CD4-positive, alpha-beta T cell (primary cell): ENCODE results near the gene CDYL2. TPM values are rescaled to one million over a fixed set of nuclear protein-coding genes. Genes with fewer than 3 reads are reported as not detected.

Experiments used
- ATAC-seq: fragments of 200-7000 bp; cut with Tn5 transposase; one replicate; pipeline ENCODE4 v1.10.0; 2022; ENCODE audit warnings: mild to moderate bottlenecking; ENCODE audit not compliant: poor library complexity
- CTCF ChIA-PET: fragments of 350-600 bp; sonication (Branson Sonifier 250); formaldehyde crosslinking; loops from one replicate; lab custom pipeline; 2021; ENCODE audit warnings: antibody characterized with exemption, inconsistent platforms; lab: Charles Lee
- POLR2A ChIA-PET: fragments of 350-600 bp; sonication (Branson Sonifier 250); formaldehyde crosslinking; loops from one replicate; lab custom pipeline; 2021; ENCODE audit warnings: antibody characterized with exemption, inconsistent platforms; lab: Charles Lee
- DNase-seq, 14 experiments: peaks; one replicate each; pipeline ENCODE4 v3.0.0-alpha.2; 2013 to 2020; ENCODE audit warnings: mixed read lengths in 2 of 14
- H3K27ac ChIP-seq, 2 donors: one replicate each; pipeline versions ENCODE4 v1.5.1 to v1.7.0; 2013; ENCODE audit warnings: low read length in 2 of 2, low read depth in 1 of 2, mild to moderate bottlenecking in 1 of 2
- H3K27me3 ChIP-seq, 2 experiments: 1 replicate in 1 of 2; 2 replicates in 1 of 2; pipeline versions ENCODE4 v1.6.1 to v1.7.0; 2013; ENCODE audit warnings: low read length in 2 of 2, control low read depth in 1 of 2, mild to moderate bottlenecking in 1 of 2, moderate library complexity in 1 of 2; ENCODE audit not compliant: insufficient read depth in 2 of 2, control insufficient read depth in 1 of 2
- H3K36me3 ChIP-seq: one replicate; pipeline ENCODE4 v1.6.1; 2013; ENCODE audit warnings: low read length, control low read depth; ENCODE audit not compliant: insufficient read depth
- H3K4me1 ChIP-seq: one replicate; pipeline ENCODE4 v1.6.1; 2013; ENCODE audit warnings: low read length, control low read depth; ENCODE audit not compliant: insufficient read depth
- H3K4me3 ChIP-seq: one replicate; pipeline ENCODE4 v1.5.1; 2013; ENCODE audit warnings: mild to moderate bottlenecking, low read length, moderate library complexity
- H3K9me3 ChIP-seq, 2 experiments: 1 replicate in 1 of 2; 2 replicates in 1 of 2; pipeline versions ENCODE4 v1.6.1 to v1.7.0; 2013; ENCODE audit warnings: low read length in 2 of 2, mild to moderate bottlenecking in 2 of 2, control low read depth in 1 of 2, moderate library complexity in 1 of 2; ENCODE audit not compliant: control insufficient read depth in 1 of 2, insufficient read depth in 1 of 2
- H3K27ac Mint-ChIP-seq: one replicate; pipeline ENCODE4 v1.8.0; 2020; ENCODE audit warnings: mixed read lengths
- H3K27me3 Mint-ChIP-seq: one replicate; pipeline ENCODE4 v1.8.0; 2021; ENCODE audit warnings: mixed read lengths
- H3K36me3 Mint-ChIP-seq: one replicate; pipeline ENCODE4 v1.8.0; 2021; ENCODE audit warnings: low read depth, mixed read lengths
- H3K4me1 Mint-ChIP-seq: one replicate; pipeline ENCODE4 v1.8.0; 2021; ENCODE audit warnings: low read depth, mixed read lengths
- H3K4me3 Mint-ChIP-seq: one replicate; pipeline ENCODE4 v1.8.0; 2020; ENCODE audit warnings: mild to moderate bottlenecking, mixed read lengths
- H3K9me3 Mint-ChIP-seq: one replicate; pipeline ENCODE4 v1.8.0; 2020; ENCODE audit warnings: mixed read lengths
- intact Hi-C, 2 experiments: fragments of 100-400 bp; cut with DNase I in 1 of 2; cut with micrococcal nuclease in 1 of 2; formaldehyde crosslinking; loops; one replicate each; pipeline versions ENCODE4 v1.15.1 to v1.9.0; 2023 to 2025; cut with DNase I, micrococcal nuclease
- polyA plus RNA-seq, 2 donors: library from polyadenylated mRNA; unstranded; fragments of 120-200 nt; gene quantifications; one replicate each; pipeline ENCODE4 v1.2.1, GENCODE V29; 2013
- total RNA-seq, 174 experiments: library from RNA in 2 of 174; stranded (reverse) in 2 of 174; gene quantifications; one replicate each; pipeline ENCODE4 v1.2.3 and lab custom pipeline; 2021 to 2026
- TF ChIP-seq, protein P1 (sequence below): fragments of 200-600 bp; IDR thresholded peaks from one replicate; pipeline ENCODE4 v1.8.0; 2022; ENCODE audit warnings: antibody characterized with exemption, mild to moderate bottlenecking

CDYL2 gene, protein sequence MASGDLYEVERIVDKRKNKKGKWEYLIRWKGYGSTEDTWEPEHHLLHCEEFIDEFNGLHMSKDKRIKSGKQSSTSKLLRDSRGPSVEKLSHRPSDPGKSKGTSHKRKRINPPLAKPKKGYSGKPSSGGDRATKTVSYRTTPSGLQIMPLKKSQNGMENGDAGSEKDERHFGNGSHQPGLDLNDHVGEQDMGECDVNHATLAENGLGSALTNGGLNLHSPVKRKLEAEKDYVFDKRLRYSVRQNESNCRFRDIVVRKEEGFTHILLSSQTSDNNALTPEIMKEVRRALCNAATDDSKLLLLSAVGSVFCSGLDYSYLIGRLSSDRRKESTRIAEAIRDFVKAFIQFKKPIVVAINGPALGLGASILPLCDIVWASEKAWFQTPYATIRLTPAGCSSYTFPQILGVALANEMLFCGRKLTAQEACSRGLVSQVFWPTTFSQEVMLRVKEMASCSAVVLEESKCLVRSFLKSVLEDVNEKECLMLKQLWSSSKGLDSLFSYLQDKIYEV
- 10 to 100 TPM; 14.3 to 15.8 TPM for total RNA-seq
- 4.5 TPM for polyA plus RNA-seq (2013, experiment 1 of 2)
- 5.0 TPM for polyA plus RNA-seq (2013, experiment 2 of 2)
- total RNA-seq (lab: John Stamatoyannopoulos, UW) = 17.2 to 112 (median 47.0) reads per million in 172 experiments

DNA sequence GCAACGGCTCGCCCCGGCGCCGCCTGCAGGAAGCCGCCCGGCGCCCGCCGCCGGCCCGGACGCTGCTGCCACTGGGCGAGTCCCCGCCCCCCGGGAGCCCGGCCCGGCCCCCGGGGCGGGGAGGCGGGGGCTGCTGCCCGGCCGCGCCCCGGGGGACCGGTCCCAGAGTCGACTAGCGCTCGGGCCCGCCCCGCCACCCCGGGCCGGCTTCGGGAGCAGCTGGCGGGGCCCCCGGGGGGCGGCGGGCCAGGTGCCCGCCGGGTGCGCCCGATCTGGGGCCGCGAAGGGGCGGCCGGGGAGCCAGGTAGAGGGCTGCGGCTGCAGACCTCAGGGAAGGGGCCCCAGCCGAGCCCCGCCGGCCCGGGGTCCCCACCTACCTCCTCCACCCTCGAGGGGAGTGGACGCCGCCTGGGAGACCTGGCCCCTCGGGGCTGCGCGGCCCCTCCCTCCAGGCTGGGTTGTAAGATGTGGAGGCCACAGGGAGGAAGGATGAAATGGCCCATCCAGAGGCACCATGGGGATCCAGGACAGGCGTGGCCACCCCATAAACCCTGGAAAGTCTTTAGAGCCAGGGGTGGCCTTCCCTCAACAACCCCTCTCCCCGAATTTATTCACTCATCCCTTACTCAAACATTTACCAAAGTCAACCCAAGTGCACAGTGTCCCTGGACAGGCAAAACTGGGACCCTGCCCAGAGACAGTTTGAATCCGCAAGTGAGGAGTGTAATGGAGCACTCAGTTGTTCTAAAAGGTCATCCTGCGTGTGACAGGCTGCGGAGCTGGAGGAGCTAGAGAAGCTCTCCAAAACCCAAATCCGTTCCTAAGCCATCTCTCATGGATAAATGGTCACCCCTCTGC lies at the start of gene CDYL2:
Gene CDYL2 (minus strand): TSS at position 73 of the 858 bp plus-strand sequence. CDS start 425 bp downstream, outside the sequence.
- intact Hi-C loops = loop anchor here in 1 of 2 experiments (5.0 to 10.0 kb wide), 3 partner anchors 200 to 290 kb away; partner anchors contain the start of genes CENPN, CMC2, DYNLRB2 and GCSH
- H3K27ac Mint-ChIP-seq = peak within 1 kb of the TSS; percentile 71
- H3K27me3 ChIP-seq = no peaks in the 10 kb centered on the region
- no peaks in the 10 kb centered on the region for H3K9me3 Mint-ChIP-seq
- peak within 1 kb of the TSS; percentile 96 for H3K4me3 Mint-ChIP-seq
- H3K27ac ChIP-seq = no peak within 1 kb of the TSS
- H3K4me3 ChIP-seq = peak within 1 kb of the TSS; percentile 57
- TF ChIP-seq, protein P1, sequence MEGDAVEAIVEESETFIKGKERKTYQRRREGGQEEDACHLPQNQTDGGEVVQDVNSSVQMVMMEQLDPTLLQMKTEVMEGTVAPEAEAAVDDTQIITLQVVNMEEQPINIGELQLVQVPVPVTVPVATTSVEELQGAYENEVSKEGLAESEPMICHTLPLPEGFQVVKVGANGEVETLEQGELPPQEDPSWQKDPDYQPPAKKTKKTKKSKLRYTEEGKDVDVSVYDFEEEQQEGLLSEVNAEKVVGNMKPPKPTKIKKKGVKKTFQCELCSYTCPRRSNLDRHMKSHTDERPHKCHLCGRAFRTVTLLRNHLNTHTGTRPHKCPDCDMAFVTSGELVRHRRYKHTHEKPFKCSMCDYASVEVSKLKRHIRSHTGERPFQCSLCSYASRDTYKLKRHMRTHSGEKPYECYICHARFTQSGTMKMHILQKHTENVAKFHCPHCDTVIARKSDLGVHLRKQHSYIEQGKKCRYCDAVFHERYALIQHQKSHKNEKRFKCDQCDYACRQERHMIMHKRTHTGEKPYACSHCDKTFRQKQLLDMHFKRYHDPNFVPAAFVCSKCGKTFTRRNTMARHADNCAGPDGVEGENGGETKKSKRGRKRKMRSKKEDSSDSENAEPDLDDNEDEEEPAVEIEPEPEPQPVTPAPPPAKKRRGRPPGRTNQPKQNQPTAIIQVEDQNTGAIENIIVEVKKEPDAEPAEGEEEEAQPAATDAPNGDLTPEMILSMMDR = no peak
- DNase-seq = peak in 11 of 14 experiments; percentile 10 to 76 (median 53)
- H3K4me1 ChIP-seq = peaks cover 20% of the 10 kb centered on the region
- H3K36me3 Mint-ChIP-seq = no peaks in the 10 kb centered on the region
- peaks cover 16% of the 10 kb centered on the region for H3K4me1 Mint-ChIP-seq
- no peaks in the 10 kb centered on the region for H3K27me3 Mint-ChIP-seq
- no peaks in the 10 kb centered on the region for H3K9me3 ChIP-seq
- ChIA-PET CTCF (no interaction called here), POLR2A (no interaction called here)
- no peaks in the 10 kb centered on the region for H3K36me3 ChIP-seq
- ATAC-seq = peak; percentile 45

DNA sequence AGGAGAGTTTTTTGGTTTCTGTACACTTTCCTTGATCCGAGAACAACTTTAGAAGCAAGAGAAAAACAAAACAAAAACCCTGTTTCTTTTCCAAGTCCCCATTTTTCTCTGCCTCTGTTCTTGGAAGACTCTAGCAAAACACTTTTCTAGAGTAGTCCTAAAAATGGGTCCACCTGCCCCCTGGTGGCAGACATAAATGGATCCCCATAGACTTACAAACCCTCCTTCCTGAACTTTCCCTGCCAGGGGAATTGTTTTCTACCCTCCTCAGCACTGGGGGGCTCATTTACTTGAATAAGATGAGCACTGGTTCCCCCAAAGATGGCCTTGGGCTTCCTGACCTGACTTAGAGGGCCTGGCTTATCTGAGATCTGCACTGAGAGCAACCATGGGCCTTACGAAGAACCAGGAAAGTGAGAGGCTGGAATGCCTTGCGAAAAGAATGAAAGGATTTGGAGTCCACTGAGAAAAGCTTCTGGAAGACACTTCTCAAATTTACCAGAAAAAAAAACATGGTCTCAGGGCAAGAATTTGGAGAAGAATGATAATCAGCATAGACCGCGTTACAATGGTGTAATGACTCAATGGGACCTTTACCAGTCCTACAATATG lies 48.0 kb upstream of the CDYL2 start:
- H3K27me3 ChIP-seq = no peaks in the 10 kb centered on the region
- Mint-ChIP-seq H3K9me3 (no peaks in the 10 kb centered on the region), H3K4me1 (no peaks in the 10 kb centered on the region), H3K36me3 (no peaks in the 10 kb centered on the region), H3K27ac (no peak overlapping the region), H3K4me3 (no peak overlapping the region), H3K27me3 (peaks cover 20% of the 10 kb centered on the region)
- no peaks in the 10 kb centered on the region for H3K4me1 ChIP-seq
- ChIA-PET POLR2A (no interaction called here), CTCF (no interaction called here)
- intact Hi-C loops = no loop called here
- no peak overlapping the region for H3K27ac ChIP-seq
- H3K9me3 ChIP-seq = no peaks in the 10 kb centered on the region
- TF ChIP-seq, protein P1 = peak; percentile 39
- H3K4me3 ChIP-seq = no peak overlapping the region
- ATAC-seq (no peak), DNase-seq (peak in 4 of 14 experiments; percentile 1 to 27 (median 17))
- H3K36me3 ChIP-seq = no peaks in the 10 kb centered on the region

DNA sequence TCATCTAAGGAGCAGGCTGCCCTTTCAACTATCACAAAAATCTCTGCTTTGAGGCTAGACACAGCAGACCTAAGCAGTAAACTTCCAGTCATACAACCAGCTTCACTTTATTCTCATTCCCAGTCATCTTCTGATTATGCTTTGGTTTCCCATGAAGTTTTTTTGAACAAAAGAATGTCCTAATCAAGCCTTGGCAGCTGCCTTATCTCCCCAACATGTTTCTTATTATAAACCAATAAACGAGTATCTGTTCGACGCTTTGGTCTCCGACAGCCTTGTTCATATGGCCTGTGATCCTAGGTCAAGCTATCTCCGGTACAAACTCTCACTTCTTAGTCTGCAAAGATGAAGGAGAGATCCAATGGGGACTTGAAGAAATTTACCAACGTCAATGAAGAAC lies 47.4 kb upstream of the CDYL2 start:
- Histone ChIP-seq H3K27ac (no peak overlapping the region), H3K36me3 (no peaks in the 10 kb centered on the region), H3K4me1 (no peaks in the 10 kb centered on the region), H3K27me3 (no peaks in the 10 kb centered on the region), H3K9me3 (no peaks in the 10 kb centered on the region), H3K4me3 (no peak overlapping the region)
- TF ChIP-seq, protein P1 = no peak
- intact Hi-C loops = no loop called here
- ChIA-PET CTCF (no interaction called here), POLR2A (no interaction called here)
- no peaks in the 10 kb centered on the region for H3K9me3 Mint-ChIP-seq
- peaks cover 18% of the 10 kb centered on the region for H3K27me3 Mint-ChIP-seq
- H3K4me1 Mint-ChIP-seq = no peaks in the 10 kb centered on the region
- no peak overlapping the region for H3K27ac Mint-ChIP-seq
- H3K36me3 Mint-ChIP-seq = no peaks in the 10 kb centered on the region
- ATAC-seq (no peak), DNase-seq (no peak)
- H3K4me3 Mint-ChIP-seq = no peak overlapping the region
